Mammary epithelial cell (primary cell): ENCODE results near the gene PAPPA2.

ENCODE experiments used
- EZH2 ChIP-seq: IDR thresholded peaks from 2 replicates; pipeline ENCODE4 v1.6.1; 2012; ENCODE audit warnings: low read length, inconsistent platforms, borderline replicate concordance
- TF ChIP-seq, protein P1 (sequence below), 2 donors: IDR thresholded peaks in 1 of 2; conservative IDR thresholded peaks in 1 of 2; 2 replicates each; pipeline ENCODE4 v1.5.1; 2011 to 2012; ENCODE audit warnings: inconsistent platforms in 2 of 2, low read length in 2 of 2, mild to moderate bottlenecking in 2 of 2, control low read depth in 1 of 2, low read depth in 1 of 2; ENCODE audit not compliant: insufficient read depth in 1 of 2; ENCODE audit errors: extremely low read depth in 1 of 2

DNA sequence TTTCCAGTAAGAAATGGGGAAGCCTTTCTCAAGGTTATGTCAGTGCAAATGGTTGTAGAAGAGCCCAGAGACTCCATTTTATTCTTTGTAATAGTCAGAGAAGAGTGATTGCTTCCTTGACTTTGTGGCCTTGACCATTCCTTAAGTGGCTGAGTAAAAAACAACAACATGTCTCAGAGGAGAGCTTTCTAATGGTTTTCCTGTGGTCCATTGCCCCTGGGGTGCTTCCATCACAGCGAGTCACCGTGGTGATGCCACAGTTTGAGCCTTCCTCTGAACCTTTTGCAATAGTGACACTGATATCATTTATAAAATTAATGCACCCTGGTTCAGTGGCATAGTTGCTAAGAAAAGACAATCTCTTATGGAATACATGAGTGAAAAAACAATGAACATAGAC, 38.6 kb downstream of the PAPPA2 start:
- TF ChIP-seq, protein P1, sequence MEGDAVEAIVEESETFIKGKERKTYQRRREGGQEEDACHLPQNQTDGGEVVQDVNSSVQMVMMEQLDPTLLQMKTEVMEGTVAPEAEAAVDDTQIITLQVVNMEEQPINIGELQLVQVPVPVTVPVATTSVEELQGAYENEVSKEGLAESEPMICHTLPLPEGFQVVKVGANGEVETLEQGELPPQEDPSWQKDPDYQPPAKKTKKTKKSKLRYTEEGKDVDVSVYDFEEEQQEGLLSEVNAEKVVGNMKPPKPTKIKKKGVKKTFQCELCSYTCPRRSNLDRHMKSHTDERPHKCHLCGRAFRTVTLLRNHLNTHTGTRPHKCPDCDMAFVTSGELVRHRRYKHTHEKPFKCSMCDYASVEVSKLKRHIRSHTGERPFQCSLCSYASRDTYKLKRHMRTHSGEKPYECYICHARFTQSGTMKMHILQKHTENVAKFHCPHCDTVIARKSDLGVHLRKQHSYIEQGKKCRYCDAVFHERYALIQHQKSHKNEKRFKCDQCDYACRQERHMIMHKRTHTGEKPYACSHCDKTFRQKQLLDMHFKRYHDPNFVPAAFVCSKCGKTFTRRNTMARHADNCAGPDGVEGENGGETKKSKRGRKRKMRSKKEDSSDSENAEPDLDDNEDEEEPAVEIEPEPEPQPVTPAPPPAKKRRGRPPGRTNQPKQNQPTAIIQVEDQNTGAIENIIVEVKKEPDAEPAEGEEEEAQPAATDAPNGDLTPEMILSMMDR (conservative IDR thresholded peaks at IDR 0.05 in 1 of 2, IDR thresholded peaks at IDR 0.05 in 1 of 2; ENCODE audit: extremely low read depth in 1 of 2, insufficient read depth in 1 of 2, low read depth in 1 of 2, low read length in 2 of 2): no peak
- TF ChIP-seq EZH2: no peak
